PC-3 (cell line): Measurements from ENCODE around the gene ZSCAN31. TPM values are rescaled to one million over a fixed set of nuclear protein-coding genes. Genes with fewer than 3 reads are reported as not detected.

Experiments
- ATAC-seq: fragments of 200-7000 bp; cut with Tn5 transposase; 2 replicates; pipeline ENCODE4 v1.9.1; 2020; ENCODE audit warnings: mild to moderate bottlenecking, moderate library complexity
- BruUV-seq: library from RNA; stranded (reverse); fragments of 400-500 nt; replicated peaks from 2 replicates; lab custom pipeline; 2021; lab: Mats Ljungman, UMichigan
- CTCF ChIA-PET: fragments of 300-600 bp; sonication (Branson Sonifier 250); formaldehyde crosslinking; loops from one replicate; lab custom pipeline; 2022; ENCODE audit warnings: antibody characterized with exemption; lab: Charles Lee
- POLR2A ChIA-PET: fragments of 300-600 bp; sonication (Branson Sonifier 250); formaldehyde crosslinking; loops from one replicate; lab custom pipeline; 2022; ENCODE audit warnings: antibody characterized with exemption; ENCODE audit not compliant: unreplicated experiment; lab: Charles Lee
- DNase-seq: peaks from one replicate; pipeline ENCODE4 v3.0.0-alpha.2; 2015
- H2AFZ ChIP-seq: fragments of 300-600 bp; sonication (generic); 2 replicates; pipeline ENCODE4 v1.6.0; 2016; ENCODE audit warnings: antibody characterized with exemption, low read length
- H3F3A ChIP-seq: fragments of 300-600 bp; sonication (generic); one replicate; pipeline ENCODE4 v1.6.0; 2017; ENCODE audit warnings: antibody characterized with exemption, low read length, control low read depth, mild to moderate bottlenecking; ENCODE audit not compliant: unreplicated experiment
- H3K27ac ChIP-seq: fragments of 300-600 bp; sonication (generic); 2 replicates; pipeline ENCODE4 v1.5.1; 2016; ENCODE audit warnings: mild to moderate bottlenecking, low read length
- H3K27me3 ChIP-seq: fragments of 300-600 bp; sonication (generic); 2 replicates; pipeline ENCODE4 v1.6.1; 2016; ENCODE audit warnings: low read length, mixed read lengths
- H3K36me3 ChIP-seq: fragments of 300-600 bp; sonication (generic); 2 replicates; pipeline ENCODE4 v1.6.1; 2016; ENCODE audit warnings: low read depth, mixed run types, low read length, mixed read lengths
- H3K4me1 ChIP-seq: fragments of 300-600 bp; sonication (generic); 2 replicates; pipeline ENCODE4 v1.5.1; 2016; ENCODE audit warnings: low read length; ENCODE audit not compliant: insufficient read depth
- H3K4me2 ChIP-seq: fragments of 300-600 bp; sonication (generic); 2 replicates; pipeline ENCODE4 v1.6.0; 2016; ENCODE audit warnings: low read length
- H3K4me3 ChIP-seq: fragments of 300-600 bp; sonication (generic); 2 replicates; pipeline ENCODE4 v1.5.1; 2016; ENCODE audit warnings: mild to moderate bottlenecking, low read length, mixed read lengths
- H3K79me2 ChIP-seq: fragments of 300-600 bp; sonication (generic); 2 replicates; pipeline ENCODE4 v1.6.1; 2017; ENCODE audit warnings: low read length, mixed read lengths
- H3K9ac ChIP-seq: fragments of 300-600 bp; sonication (generic); 2 replicates; pipeline ENCODE4 v1.6.0; 2016; ENCODE audit warnings: mild to moderate bottlenecking, low read length
- H3K9me2 ChIP-seq: fragments of 300-600 bp; sonication (generic); replicated peaks from 2 replicates; pipeline ENCODE4 v1.6.1; 2016; ENCODE audit warnings: mixed run types, low read length, mixed read lengths
- H3K9me3 ChIP-seq: fragments of 300-600 bp; sonication (generic); 2 replicates; pipeline ENCODE4 v1.6.1; 2016; ENCODE audit warnings: low read length, mixed read lengths
- H4K20me1 ChIP-seq: fragments of 300-600 bp; sonication (generic); 2 replicates; pipeline ENCODE4 v1.6.1; 2016; ENCODE audit warnings: low read length, mixed read lengths
- EZH2 ChIP-seq: fragments of 300-600 bp; sonication (generic); IDR thresholded peaks from one replicate; pipeline ENCODE4 v1.6.1; 2017; ENCODE audit warnings: antibody characterized with exemption, mild to moderate bottlenecking, low read length; ENCODE audit not compliant: unreplicated experiment
- EZH2phosphoT487 ChIP-seq: fragments of 300-600 bp; sonication (generic); IDR thresholded peaks from 2 replicates; pipeline ENCODE4 v1.6.1; 2018; ENCODE audit warnings: mild to moderate bottlenecking, antibody characterized with exemption, low read length, borderline replicate concordance
- intact Hi-C: fragments of 100-400 bp; cut with micrococcal nuclease; formaldehyde crosslinking; loops from 2 replicates; pipeline ENCODE4 v1.9.0; 2023
- total RNA-seq: library from RNA; depleted of rRNA; stranded (reverse); fragments of >200 nt; gene quantifications from 2 replicates; pipeline ENCODE4 v1.2.3, GENCODE V29; 2014
- TF ChIP-seq, protein P1 (sequence below): fragments of 300-600 bp; sonication (generic); conservative IDR thresholded peaks from 2 replicates; pipeline ENCODE4 v1.5.1; 2017; ENCODE audit warnings: antibody characterized with exemption, low read depth, mild to moderate bottlenecking, low read length

Gene ZSCAN31
- total RNA-seq, 1 experiment from 2014 or later: 16.9 TPM

DNA sequence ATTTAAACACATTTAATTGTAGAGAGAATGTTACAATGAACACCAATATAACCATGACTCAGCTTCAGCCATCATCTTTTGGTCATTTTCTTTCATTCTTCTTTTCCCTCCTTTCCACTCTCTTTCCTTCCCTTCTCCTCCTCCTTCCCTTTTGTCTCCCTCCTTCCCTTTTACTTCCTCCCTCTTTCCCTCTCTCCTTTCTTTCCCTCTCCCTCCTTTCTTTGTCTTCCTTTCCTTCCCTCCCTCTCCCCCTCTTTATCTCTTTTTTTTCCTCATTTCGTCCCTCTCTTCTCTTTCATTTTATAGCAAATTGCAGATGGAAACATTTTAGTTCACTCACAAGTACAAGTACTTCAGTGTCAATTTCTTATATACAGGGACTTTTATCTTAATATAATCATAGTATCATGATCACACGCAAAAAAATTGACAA, 15.6 kb upstream of the ZSCAN31 start:
- DNase-seq: no peak
- Histone ChIP-seq H3K9me2 (no peaks in the 10 kb centered on the region), H3K27ac (peak overlapping the region; percentile 11), H3F3A (no peaks in the 10 kb centered on the region), H3K4me2 (peak overlapping the region; percentile 94), H3K36me3 (no peaks in the 10 kb centered on the region), H3K79me2 (peaks cover 52% of the 10 kb centered on the region), H3K9ac (0 out of 2 replicates have a peak overlapping the region, but pooled peaks have one; percentile 9), H4K20me1 (no peaks in the 10 kb centered on the region), H2AFZ (no peak overlapping the region), H3K4me3 (peak overlapping the region; percentile 84), H3K27me3 (no peaks in the 10 kb centered on the region), H3K4me1 (peaks cover 43% of the 10 kb centered on the region), H3K9me3 (no peaks in the 10 kb centered on the region)
- TF ChIP-seq, protein P1, sequence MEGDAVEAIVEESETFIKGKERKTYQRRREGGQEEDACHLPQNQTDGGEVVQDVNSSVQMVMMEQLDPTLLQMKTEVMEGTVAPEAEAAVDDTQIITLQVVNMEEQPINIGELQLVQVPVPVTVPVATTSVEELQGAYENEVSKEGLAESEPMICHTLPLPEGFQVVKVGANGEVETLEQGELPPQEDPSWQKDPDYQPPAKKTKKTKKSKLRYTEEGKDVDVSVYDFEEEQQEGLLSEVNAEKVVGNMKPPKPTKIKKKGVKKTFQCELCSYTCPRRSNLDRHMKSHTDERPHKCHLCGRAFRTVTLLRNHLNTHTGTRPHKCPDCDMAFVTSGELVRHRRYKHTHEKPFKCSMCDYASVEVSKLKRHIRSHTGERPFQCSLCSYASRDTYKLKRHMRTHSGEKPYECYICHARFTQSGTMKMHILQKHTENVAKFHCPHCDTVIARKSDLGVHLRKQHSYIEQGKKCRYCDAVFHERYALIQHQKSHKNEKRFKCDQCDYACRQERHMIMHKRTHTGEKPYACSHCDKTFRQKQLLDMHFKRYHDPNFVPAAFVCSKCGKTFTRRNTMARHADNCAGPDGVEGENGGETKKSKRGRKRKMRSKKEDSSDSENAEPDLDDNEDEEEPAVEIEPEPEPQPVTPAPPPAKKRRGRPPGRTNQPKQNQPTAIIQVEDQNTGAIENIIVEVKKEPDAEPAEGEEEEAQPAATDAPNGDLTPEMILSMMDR: no peak
- CTCF ChIA-PET: no interaction called here
- ATAC-seq: no peak
- BruUV-seq: no TSS peak
- POLR2A ChIA-PET: interaction anchor here (0.6 kb wide), 1 partner anchor 16 kb away, joined by 3 read pairs; no protein-coding TSS in a partner anchor
- intact Hi-C loops: loop anchor here (10.0 kb wide), 1 partner anchor 447 kb away; no protein-coding TSS in a partner anchor

DNA sequence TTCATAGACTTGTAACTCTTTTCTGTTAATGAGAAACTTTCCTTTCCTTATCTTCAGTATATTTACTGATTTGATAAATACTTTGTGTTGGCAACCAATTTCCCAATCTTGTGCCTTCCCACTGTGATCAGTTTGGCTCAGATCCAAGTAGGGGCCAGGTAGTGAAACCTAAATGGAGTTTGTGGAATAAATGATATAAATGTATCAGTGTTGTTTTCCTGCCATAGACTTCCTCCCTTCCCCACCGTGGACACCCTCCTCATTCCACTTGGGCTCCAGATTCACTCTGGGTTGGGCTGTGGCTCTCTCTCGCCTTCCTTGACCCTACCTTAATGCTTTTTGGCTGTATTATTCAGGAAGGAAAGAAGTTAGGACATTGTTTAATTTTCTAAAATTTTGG, 15.1 kb upstream of the ZSCAN31 start:
- Histone ChIP-seq H3F3A (no peaks in the 10 kb centered on the region), H3K4me1 (peaks cover 40% of the 10 kb centered on the region), H3K9me2 (no peaks in the 10 kb centered on the region), H3K4me2 (peak overlapping the region; percentile 94), H2AFZ (no peak overlapping the region), H3K27me3 (no peaks in the 10 kb centered on the region), H3K79me2 (peaks cover 49% of the 10 kb centered on the region), H3K27ac (peak overlapping the region; percentile 11; the same call in 1 of the 2 replicates), H3K36me3 (no peaks in the 10 kb centered on the region), H4K20me1 (no peaks in the 10 kb centered on the region), H3K9me3 (no peaks in the 10 kb centered on the region), H3K4me3 (peak overlapping the region; percentile 84), H3K9ac (0 out of 2 replicates have a peak overlapping the region, but pooled peaks have one; percentile 9)
- no peak for DNase-seq
- BruUV-seq: no TSS peak
- TF ChIP-seq, protein P1: no peak
- no peak for TF ChIP-seq EZH2phosphoT487
- no peak for TF ChIP-seq EZH2
- CTCF ChIA-PET: interaction anchor here (1.2 kb wide), 1 partner anchor 32 kb away, joined by 3 read pairs; no protein-coding TSS in a partner anchor
- intact Hi-C loops: loop anchor here (10.0 kb wide), 1 partner anchor 446 kb away; no protein-coding TSS in a partner anchor
- POLR2A ChIA-PET: interaction anchor here (0.6 kb wide), 1 partner anchor 16 kb away, joined by 3 read pairs; no protein-coding TSS in a partner anchor
- no peak for ATAC-seq
